GM12873 (cell line): ENCODE data around the gene KIF2C.

Source experiments
- CTCF ChIP-seq: IDR thresholded peaks from 2 replicates; pipeline ENCODE4 v1.5.1; 2012; ENCODE audit warnings: low read depth, mild to moderate bottlenecking, moderate library complexity, low read length, control low read depth; ENCODE audit not compliant: insufficient read depth; ENCODE audit errors: missing control alignments

KIF2C gene

GRCh38 chr1:44798481-44799365, 59.1 kb downstream of the KIF2C start:
- no peak for TF ChIP-seq CTCF

GRCh38 chr1:44799770-44800584, 60.3 kb downstream of the KIF2C start, which contains the start of gene PLK3:
Gene PLK3, plus strand, starts transcription at chr1:44800377. Its CDS starts 87 bp downstream, at chr1:44800464.
- peak; percentile 87 for TF ChIP-seq CTCF

- TF ChIP-seq CTCF = no peak
These were observed 62.1 kb downstream of the KIF2C start for GRCh38 chr1:44801491-44802305.

GRCh38 chr1:44802306-44803061, 62.8 kb downstream of the KIF2C start:
- TF ChIP-seq CTCF = no peak

- TF ChIP-seq CTCF = no peak
These were observed 63.4 kb downstream of the KIF2C start for GRCh38 chr1:44803062-44803311.

- TF ChIP-seq CTCF = no peak
These were observed 63.9 kb downstream of the KIF2C start for GRCh38 chr1:44803312-44804095.
